ENCODE measurements around the gene FUT1.
"Not testable (repeated sequence)": the region's sequence is repeated elsewhere in the genome, so short reads cannot be mapped to it uniquely, and the experiment has no call there.

The FUT1 gene

DNA sequence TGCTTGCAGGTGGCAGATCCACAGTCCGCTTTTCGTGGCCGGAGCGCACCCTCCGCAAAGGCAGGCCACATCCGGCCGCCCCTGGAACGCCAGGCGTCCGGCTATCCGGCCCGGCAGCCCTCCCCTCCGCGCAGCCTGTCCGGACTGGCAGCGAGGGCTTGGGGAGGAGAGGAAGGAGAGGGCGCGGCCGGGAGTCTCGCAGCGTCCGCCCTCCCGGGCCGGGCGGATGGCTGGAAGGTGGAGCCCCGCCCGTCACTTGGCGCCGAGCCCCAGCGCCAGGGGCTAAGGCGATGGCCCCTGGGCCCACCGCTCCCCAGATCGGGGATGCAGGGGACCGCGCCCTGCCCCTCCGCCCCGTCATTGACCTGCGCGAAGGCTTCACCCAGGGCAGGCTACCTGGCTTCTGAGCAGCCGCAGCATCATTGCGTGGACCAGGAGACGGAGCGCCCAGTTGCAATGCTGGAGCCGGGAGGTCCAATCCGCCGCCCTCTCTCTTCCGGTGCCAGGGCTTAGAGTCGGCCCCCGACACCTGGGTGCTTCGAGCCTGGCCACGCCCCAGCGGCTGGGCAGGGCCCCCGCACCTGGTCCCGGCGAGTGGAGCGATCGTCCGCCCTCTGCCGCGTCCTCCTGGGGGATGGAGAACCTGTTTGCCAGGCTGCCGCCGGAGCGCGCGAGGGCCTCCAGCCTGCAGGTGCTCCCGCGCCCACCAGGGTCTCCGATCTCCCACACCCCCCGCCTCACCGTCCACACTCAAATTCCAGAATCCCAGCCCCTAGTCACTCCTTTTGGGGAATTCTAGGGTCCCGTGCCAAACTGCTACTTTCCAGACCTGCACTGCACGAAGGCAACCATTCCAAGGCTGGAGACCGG is at the start of gene FUT1:
FUT1 (minus strand) TSS at position 146 of the 870 bp plus-strand sequence. CDS start 1,360 bp downstream, outside the sequence.
- no peak for FAIRE-seq
- no peak for DNase-seq (ENCODE audit: extremely low spot score, insufficient read length, low read depth)

DNA sequence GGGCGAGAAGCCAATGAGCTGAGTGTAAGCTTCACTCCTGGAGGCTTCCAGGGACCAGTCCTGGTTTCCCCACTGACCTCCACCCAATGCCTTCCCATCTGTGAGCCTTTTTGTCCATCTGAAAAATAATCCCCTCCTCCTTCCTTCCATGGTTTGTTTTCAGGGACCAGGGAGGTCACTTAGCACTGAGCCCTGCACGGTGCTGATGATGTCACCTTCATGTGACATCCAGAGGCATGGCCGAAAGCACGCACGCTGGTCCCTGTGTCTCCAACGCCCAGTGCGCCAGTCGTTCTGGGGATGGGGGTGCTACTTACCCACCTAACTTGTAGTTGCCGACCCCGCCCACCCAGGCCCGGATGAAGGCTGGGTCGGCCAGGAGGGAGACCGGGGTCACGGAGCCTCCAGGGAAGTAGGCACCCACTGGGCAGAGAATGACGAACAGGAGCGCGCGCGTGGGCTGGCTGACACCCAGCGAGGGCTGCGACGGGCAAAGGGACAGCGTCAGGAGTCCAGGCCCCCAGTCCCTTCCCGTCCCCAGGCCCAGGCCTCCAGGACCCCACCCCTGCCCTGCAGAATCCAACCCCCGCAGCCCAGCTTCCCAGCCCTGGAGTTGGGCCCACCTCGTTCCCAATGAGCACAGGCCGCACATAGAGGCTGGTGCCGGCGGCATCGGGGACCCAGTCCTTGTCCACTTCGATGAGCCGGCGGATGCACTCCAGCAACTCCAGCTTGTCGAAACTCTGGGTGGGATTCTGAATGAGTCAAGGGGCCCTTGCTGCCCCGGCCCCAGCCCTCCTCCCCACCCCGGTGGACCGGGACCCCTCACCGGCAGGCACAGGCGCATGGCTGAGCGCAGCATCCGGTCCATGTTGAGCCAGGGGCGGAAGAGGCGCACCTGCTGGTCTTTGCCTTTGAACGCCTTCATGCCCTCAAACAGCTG is 47.2 kb upstream of the FUT1 start:
- DNase-seq (ENCODE audit: extremely low spot score, insufficient read length, low read depth) (no peak), FAIRE-seq (no peak)

GRCh38 chr19:48798937-48799336 is 46.5 kb upstream of the FUT1 start:
- peak; percentile 48 for FAIRE-seq
- DNase-seq (ENCODE audit: extremely low spot score, insufficient read length, low read depth): no peak

DNA sequence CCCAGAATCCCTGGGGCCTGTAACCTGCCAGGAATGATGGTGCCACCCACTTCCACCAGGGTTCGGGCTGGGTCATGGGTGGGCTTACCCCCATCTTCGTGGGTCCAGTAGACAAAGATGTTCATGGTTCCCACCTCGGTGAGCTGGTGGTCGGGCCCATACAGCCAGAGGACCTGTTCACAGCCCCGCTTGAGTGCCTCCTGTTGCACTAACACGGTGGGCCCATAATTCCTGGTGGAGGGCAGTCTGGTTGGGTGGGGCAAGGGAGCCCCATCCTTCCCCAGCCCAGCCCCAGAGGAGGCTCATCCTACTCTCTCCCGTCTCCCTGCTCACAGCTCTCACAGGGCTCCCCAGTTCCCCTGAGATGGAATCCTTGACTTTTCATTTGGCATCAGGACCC is 44.7 kb upstream of the FUT1 start:
- FAIRE-seq: no peak
- no peak for DNase-seq (ENCODE audit: extremely low spot score, insufficient read length, low read depth)

DNA sequence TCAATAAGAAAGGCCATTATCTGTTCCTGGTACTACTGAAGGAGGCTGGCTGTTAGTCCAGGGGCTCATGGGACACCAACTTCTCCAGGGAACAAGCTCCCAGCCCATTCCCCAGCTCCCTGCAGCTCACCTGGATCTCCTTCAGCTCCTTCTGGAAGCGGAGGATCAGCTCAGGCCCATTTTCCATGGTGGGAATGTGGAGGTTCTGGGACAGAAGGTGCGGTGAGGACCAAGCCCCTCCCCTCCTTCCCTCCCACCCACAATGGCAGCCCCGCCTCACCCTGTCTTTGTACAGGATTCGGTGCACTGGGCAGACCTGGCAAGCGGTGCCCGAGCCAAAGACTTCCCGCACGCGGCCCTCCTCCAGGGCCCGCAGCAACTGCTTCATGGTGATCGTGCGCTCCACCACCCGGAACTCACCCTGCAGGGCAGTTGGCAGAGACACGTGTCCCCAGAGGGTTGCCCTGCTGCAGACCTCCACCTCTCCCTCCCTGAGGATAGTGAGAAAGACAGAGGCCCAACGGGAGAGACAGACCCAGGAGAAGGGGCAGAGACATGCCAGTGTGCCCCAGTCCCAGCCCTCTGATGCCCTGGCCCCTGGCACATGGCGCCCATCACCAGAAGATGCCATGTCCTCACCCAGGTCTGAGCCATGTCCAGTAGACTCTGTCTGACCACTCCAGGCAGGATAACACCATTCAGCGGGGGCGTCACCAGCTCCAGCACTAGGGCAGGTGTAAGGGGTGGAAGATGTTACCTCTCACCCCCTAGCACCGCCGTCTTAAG is 44.0 kb upstream of the FUT1 start:
- FAIRE-seq: no peak
- DNase-seq (ENCODE audit: extremely low spot score, insufficient read length, low read depth): no peak

DNA sequence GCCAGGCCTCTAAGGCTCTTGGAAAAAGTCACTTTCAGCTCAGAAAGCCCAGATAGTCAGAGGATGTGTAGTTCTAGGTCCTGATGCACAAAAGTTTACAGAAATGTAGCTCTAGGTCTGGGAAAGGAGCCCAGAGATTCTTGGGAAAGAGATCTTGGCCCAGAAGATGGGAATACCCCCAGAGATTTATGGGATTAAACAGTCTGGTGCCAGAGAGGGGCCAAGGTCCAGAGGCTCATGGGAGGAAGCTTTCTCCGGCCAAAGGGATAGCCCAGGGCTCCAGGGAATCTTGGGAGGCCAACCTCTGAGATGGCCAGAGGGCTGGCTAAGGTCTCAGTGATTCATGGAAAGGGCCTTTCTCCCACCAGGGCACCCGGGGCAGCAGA is 43.2 kb upstream of the FUT1 start:
- FAIRE-seq (no peak), DNase-seq (ENCODE audit: extremely low spot score, insufficient read length, low read depth) (no peak)

DNA sequence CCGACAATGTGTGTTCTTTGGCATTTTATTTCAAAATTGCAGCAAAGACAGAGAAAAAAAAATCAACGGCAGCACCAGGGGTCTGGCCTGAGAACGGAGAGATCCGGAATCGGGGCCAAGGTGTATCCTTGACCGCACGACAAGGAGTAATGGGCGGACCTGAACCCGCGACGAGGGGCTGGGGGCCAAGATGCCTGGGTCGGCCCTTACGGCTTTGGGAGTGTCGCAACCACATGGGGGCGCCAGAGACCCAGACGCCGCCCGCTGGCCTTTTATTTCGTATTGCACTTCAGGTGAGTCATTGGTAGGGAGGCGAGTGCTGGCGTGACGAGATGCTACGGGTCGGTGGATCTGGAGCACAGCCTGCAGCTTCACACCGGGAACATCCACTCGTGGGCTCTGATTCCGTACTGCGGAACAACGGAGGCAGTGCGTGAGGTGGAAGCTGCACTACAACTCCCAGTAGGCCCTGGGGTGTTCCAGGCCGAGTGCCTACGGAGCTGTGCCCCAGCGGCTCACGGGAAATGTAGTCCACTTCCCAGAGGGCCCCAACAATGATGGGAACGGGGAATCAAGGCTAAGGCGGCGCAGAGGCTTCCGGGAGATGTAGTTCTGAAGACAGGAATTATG is 42.7 kb upstream of the FUT1 start:
- peak; percentile 98 for FAIRE-seq
- peak; percentile 88 for DNase-seq (ENCODE audit: extremely low spot score, insufficient read length, low read depth)

DNA sequence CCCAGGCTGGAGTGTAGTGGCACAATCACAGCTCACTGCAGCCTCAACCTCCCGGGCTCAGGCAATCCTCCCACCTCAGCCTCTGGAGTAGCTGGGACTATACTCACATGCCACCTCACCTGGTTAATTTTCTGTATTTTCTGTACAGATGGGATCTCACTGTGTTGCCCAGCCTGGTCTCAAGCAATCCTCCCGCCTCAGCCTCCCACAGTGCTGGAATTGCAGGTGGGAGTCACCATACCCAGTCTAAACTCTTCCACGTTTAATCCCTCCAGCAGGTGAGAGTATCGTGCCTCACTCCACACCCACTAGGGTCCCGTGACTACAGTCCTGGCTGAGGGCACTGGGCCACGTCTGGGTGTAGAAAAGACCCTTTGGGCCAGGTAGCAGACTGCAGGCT is 41.9 kb upstream of the FUT1 start:
- FAIRE-seq: no peak
- DNase-seq (ENCODE audit: extremely low spot score, insufficient read length, low read depth): no peak

- FAIRE-seq: no peak
- DNase-seq (ENCODE audit: extremely low spot score, insufficient read length, low read depth): no peak
Measured at GRCh38 chr19:48793271-48793670, 40.8 kb upstream of the FUT1 start.

DNA sequence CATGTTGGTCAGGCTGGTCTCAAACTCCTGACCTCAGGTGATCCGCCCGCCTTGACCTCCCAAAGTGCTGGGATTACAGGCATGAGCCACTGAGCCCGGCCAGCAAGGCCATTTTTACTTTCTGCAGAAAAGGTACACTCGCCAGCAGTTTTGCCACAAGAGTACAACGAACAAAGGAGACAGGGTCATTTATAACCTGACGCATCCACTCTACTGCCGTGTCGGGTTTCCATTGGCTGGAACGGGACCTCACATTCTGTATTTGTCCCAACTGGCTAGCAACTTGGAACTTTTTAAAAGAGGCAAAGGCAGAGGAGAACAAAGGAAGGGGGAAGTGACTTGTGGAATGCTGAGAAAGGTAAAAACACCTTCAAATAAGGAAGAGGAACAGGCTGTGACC is 34.9 kb upstream of the FUT1 start:
- not testable (repeated sequence) for FAIRE-seq; DNase-seq (ENCODE audit: extremely low spot score, insufficient read length, low read depth)

GRCh38 chr19:48786422-48786821 is 34.0 kb upstream of the FUT1 start:
- not testable (repeated sequence) for FAIRE-seq; DNase-seq (ENCODE audit: extremely low spot score, insufficient read length, low read depth)

- FAIRE-seq (no peak), DNase-seq (ENCODE audit: extremely low spot score, insufficient read length, low read depth) (no peak)
Measured at GRCh38 chr19:48784527-48784926, 32.1 kb upstream of the FUT1 start.

DNA sequence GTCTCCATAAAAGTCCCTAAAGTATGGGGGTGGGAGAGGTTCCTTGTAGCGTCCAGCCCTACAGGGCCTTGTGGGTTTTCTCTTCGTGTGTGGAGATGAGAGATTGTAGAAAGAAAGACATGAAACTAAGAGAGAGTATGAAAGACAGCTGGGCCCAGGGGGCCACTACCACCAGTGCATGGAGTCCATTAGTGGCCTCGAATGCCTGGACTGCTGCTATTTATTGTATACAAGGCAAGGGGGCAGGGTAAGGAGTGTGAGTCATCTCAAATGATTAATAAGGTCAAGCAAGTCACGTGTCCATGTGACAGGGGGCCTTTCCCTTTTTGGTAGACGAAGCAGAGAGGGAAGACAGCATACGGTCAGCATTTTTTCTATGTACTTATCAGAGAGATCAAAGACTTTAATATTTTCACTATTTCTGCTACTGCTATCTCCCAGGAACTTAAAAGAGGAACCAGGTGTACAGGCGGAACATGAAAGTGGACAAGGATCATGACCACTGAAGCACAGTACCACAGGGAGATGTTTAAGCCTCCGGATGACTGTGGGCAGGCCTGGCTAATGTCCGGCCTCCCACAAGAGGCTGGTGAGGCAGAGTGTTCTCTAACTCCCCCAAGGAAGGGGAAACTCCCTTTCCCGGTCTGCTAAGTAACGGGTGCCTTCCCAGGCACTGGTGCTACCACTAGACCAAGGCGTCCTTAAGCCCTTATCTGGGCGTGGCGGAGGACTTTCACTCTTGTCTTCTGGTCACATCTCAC is 28.4 kb upstream of the FUT1 start:
- no peak for DNase-seq (ENCODE audit: extremely low spot score, insufficient read length, low read depth)
- FAIRE-seq: peak; percentile 56

DNA sequence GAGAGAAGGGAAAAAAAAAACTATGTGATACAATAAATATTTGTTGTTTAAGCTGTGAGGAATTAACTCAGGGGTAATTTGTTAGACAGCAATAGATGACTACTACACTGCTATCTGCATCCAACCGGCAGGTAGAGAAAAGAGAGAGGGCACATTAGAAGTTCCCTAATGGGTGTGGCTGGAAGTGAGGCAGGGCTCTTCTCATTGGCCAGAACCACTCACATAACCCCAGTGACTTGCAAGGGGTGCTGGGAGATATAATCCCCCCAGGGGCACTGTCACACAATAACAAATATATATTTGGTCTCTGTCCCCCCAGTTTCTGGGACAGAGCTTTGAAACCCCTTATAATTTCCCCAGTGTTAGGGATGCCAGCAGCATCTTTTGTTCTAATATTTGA is 27.2 kb upstream of the FUT1 start:
- DNase-seq (ENCODE audit: extremely low spot score, insufficient read length, low read depth) (no peak), FAIRE-seq (no peak)

DNA sequence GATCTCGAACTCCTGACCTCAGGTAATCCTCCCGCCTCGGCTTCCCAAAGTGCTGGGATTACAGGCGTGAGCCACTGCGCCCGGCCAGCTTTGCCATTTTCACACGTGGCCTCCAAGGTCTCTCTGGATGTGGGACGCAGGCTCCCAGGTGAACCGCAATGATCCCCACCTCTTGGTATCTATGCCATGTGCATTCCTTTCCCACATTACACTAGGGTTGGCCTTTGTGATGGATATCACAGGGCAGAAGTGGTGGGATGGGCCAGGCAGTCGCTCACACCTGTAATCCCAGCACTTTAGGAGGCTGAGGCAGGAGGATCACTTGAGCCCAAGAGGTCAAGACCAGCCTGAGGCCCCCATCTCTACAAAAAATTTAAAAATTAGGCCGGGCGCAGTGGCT is 25.3 kb upstream of the FUT1 start:
- FAIRE-seq (no peak), DNase-seq (ENCODE audit: extremely low spot score, insufficient read length, low read depth) (no peak)

- FAIRE-seq (no peak), DNase-seq (ENCODE audit: extremely low spot score, insufficient read length, low read depth) (no peak)
Measured at GRCh38 chr19:48777139-48777538, 24.7 kb upstream of the FUT1 start.

GRCh38 chr19:48772503-48772953 is 20.1 kb upstream of the FUT1 start:
- FAIRE-seq (no peak), DNase-seq (ENCODE audit: extremely low spot score, insufficient read length, low read depth) (no peak)

GRCh38 chr19:48770734-48771472 is 18.5 kb upstream of the FUT1 start:
- no peak for FAIRE-seq
- no peak for DNase-seq (ENCODE audit: extremely low spot score, insufficient read length, low read depth)

All from GM18507 (cell line).